ENCODE results near the gene NOXA1.

Gene NOXA1

DNA sequence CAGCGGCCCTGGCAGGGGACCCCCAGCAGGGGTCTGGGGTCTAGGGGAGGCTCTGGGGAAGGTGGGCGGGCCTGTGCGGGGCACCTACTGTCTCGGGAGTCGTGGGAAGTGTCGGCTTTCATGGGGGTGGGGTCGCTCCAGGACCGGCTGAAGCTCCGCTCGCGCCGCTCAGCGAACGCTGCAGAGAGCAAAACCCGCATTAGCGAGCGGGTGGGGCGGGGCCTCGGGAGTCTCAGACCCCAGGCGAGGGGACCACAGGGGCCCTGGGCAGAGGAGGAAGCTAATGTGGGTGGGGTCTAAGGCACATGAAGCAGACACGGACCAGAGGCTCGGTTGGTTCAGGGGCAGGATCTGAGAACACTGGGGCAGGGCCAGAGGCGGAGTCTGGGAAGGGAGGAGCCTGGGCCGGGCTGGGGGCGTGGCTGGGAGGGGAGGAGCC is 30.5 kb downstream of the NOXA1 start:
- H3K9me3 ChIP-seq (ENCODE audit: severe bottlenecking) = no peaks in the 10 kb centered on the region
- no peak overlapping the region for H3K27ac ChIP-seq (ENCODE audit: poor library complexity, severe bottlenecking)
- no peaks in the 10 kb centered on the region for H3K27me3 ChIP-seq (ENCODE audit: insufficient read depth, poor library complexity, severe bottlenecking)
- H3K4me1 ChIP-seq (ENCODE audit: insufficient read depth, poor library complexity, severe bottlenecking) = no peaks in the 10 kb centered on the region
- no peak overlapping the region for H3K4me3 ChIP-seq (ENCODE audit: severe bottlenecking)
- peaks cover 32% of the 10 kb centered on the region for H3K36me3 ChIP-seq (ENCODE audit: low read depth)
- TF ChIP-seq CTCF (IDR thresholded peaks at IDR 0.05; ENCODE audit: poor library complexity, severe bottlenecking) = no peak
- DNase-seq (ENCODE audit: low spot score) (peak; percentile 67), ATAC-seq (ENCODE audit: low read depth) (peak; percentile 68)

DNA sequence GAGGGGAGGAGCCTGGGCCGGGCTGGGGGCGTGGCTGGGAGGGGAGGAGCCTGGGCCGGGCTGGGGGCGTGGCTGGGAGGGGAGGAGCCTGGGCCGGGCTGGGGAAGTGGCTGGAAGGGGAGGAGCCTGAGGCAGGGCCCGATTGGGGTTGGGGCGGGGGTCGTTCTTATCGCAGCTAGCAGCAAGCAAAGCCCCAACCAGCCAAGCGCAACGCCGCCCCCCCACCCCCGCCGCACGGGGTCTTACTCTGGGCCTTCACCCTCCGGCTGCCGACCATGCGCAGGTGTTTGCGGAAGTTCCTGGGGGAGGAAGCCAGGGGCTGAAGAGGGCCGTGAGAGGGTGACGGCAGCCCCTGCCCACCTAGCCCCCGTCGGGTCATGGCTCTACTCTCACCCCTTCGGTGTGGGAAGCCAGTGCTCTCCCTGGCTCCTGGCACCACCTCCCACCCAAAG is 31.0 kb downstream of the NOXA1 start:
- no peak for ATAC-seq (ENCODE audit: low read depth)
- H3K36me3 ChIP-seq (ENCODE audit: low read depth) = peaks cover 32% of the 10 kb centered on the region
- H3K27ac ChIP-seq (ENCODE audit: poor library complexity, severe bottlenecking) = no peak overlapping the region
- H3K4me3 ChIP-seq (ENCODE audit: severe bottlenecking) = no peak overlapping the region
- no peaks in the 10 kb centered on the region for H3K9me3 ChIP-seq (ENCODE audit: severe bottlenecking)
- TF ChIP-seq CTCF (IDR thresholded peaks at IDR 0.05; ENCODE audit: poor library complexity, severe bottlenecking) = no peak
- no peaks in the 10 kb centered on the region for H3K4me1 ChIP-seq (ENCODE audit: insufficient read depth, poor library complexity, severe bottlenecking)
- DNase-seq (ENCODE audit: low spot score) = peak; percentile 76
- no peaks in the 10 kb centered on the region for H3K27me3 ChIP-seq (ENCODE audit: insufficient read depth, poor library complexity, severe bottlenecking)

GRCh38 chr9:137454597-137455358 is 31.6 kb downstream of the NOXA1 start:
- TF ChIP-seq CTCF (IDR thresholded peaks at IDR 0.05; ENCODE audit: poor library complexity, severe bottlenecking) = no peak
- peaks cover 32% of the 10 kb centered on the region for H3K36me3 ChIP-seq (ENCODE audit: low read depth)
- DNase-seq (ENCODE audit: low spot score) (peak; percentile 67), ATAC-seq (ENCODE audit: low read depth) (no peak)
- H3K4me1 ChIP-seq (ENCODE audit: insufficient read depth, poor library complexity, severe bottlenecking) = no peaks in the 10 kb centered on the region
- no peak overlapping the region for H3K4me3 ChIP-seq (ENCODE audit: severe bottlenecking)
- no peaks in the 10 kb centered on the region for H3K27me3 ChIP-seq (ENCODE audit: insufficient read depth, poor library complexity, severe bottlenecking)
- H3K27ac ChIP-seq (ENCODE audit: poor library complexity, severe bottlenecking) = no peak overlapping the region
- no peaks in the 10 kb centered on the region for H3K9me3 ChIP-seq (ENCODE audit: severe bottlenecking)

GRCh38 chr9:137455359-137455991 is 32.3 kb downstream of the NOXA1 start:
- H3K36me3 ChIP-seq (ENCODE audit: low read depth) = peaks cover 32% of the 10 kb centered on the region
- TF ChIP-seq CTCF (IDR thresholded peaks at IDR 0.05; ENCODE audit: poor library complexity, severe bottlenecking) = no peak
- H3K27me3 ChIP-seq (ENCODE audit: insufficient read depth, poor library complexity, severe bottlenecking) = no peaks in the 10 kb centered on the region
- H3K9me3 ChIP-seq (ENCODE audit: severe bottlenecking) = no peaks in the 10 kb centered on the region
- peak; percentile 61 for DNase-seq (ENCODE audit: low spot score)
- H3K4me3 ChIP-seq (ENCODE audit: severe bottlenecking) = no peak overlapping the region
- H3K27ac ChIP-seq (ENCODE audit: poor library complexity, severe bottlenecking) = no peak overlapping the region
- ATAC-seq (ENCODE audit: low read depth) = no peak
- no peaks in the 10 kb centered on the region for H3K4me1 ChIP-seq (ENCODE audit: insufficient read depth, poor library complexity, severe bottlenecking)
